NCI-H128 (cell line): ENCODE data around the gene CSRNP3.
A peak's percentile ranks its signal among the peaks of the same experiment; 100 is the strongest.

Experiments used
- DNase-seq: peaks from one replicate; lab custom pipeline; 2025; ENCODE audit not compliant: unreplicated experiment; lab: John Stamatoyannopoulos, UW

CSRNP3 gene

GRCh38 chr2:165469417-165469816, at the start of gene CSRNP3:
TSS of gene CSRNP3 (plus strand) at chr2:165469698. CDS start at chr2:165595066, 125,368 bp downstream.
- DNase-seq: peak; percentile 68

GRCh38 chr2:165420231-165420630, 49.3 kb upstream of the CSRNP3 start:
- no peak for DNase-seq

GRCh38 chr2:165423081-165423480, 46.4 kb upstream of the CSRNP3 start:
- no peak for DNase-seq

GRCh38 chr2:165425556-165425955, 43.9 kb upstream of the CSRNP3 start:
- no peak for DNase-seq

- DNase-seq: no peak
These were observed 41.8 kb upstream of the CSRNP3 start for GRCh38 chr2:165427686-165428085.

- no peak for DNase-seq
These were observed 40.6 kb upstream of the CSRNP3 start for GRCh38 chr2:165428926-165429325.

- DNase-seq: no peak
These were observed 38.5 kb upstream of the CSRNP3 start for GRCh38 chr2:165431014-165431413.

- no peak for DNase-seq
These were observed 37.1 kb upstream of the CSRNP3 start for GRCh38 chr2:165432234-165432966.

GRCh38 chr2:165434865-165435496, 34.5 kb upstream of the CSRNP3 start:
- DNase-seq: no peak

- no peak for DNase-seq
These were observed 33.9 kb upstream of the CSRNP3 start for GRCh38 chr2:165435611-165436010.

GRCh38 chr2:165436559-165436958, 32.9 kb upstream of the CSRNP3 start:
- no peak for DNase-seq

GRCh38 chr2:165440367-165440766, 29.1 kb upstream of the CSRNP3 start:
- DNase-seq: no peak

GRCh38 chr2:165443511-165443910, 26.0 kb upstream of the CSRNP3 start:
- DNase-seq: no peak

GRCh38 chr2:165448406-165448805, 21.1 kb upstream of the CSRNP3 start:
- no peak for DNase-seq

GRCh38 chr2:165450156-165450555, 19.3 kb upstream of the CSRNP3 start:
- no peak for DNase-seq

GRCh38 chr2:165452327-165452726, 17.2 kb upstream of the CSRNP3 start:
- DNase-seq: no peak

GRCh38 chr2:165453561-165454094, 15.9 kb upstream of the CSRNP3 start:
- DNase-seq: no peak

- DNase-seq: no peak
These were observed 14.6 kb upstream of the CSRNP3 start for GRCh38 chr2:165454905-165455304.

GRCh38 chr2:165456027-165456426, 13.5 kb upstream of the CSRNP3 start:
- DNase-seq: no peak

- peak; percentile 58 for DNase-seq
These were observed 7.1 kb upstream of the CSRNP3 start for GRCh38 chr2:165462443-165462842.

GRCh38 chr2:165466386-165466785, 3.1 kb upstream of the CSRNP3 start:
- no peak for DNase-seq

GRCh38 chr2:165467921-165468320, 1.6 kb upstream of the CSRNP3 start:
- no peak for DNase-seq
